MCF 10A (cell line): ENCODE measurements around the gene SLC38A3. TPM values are rescaled to one million over a fixed set of nuclear protein-coding genes. Genes with fewer than 3 reads are reported as not detected.
"Not testable (repeated sequence)": the region's sequence is repeated elsewhere in the genome, so short reads cannot be mapped to it uniquely, and the experiment has no call there.

ENCODE experiments used
- BruUV-seq: library from RNA; stranded (reverse); fragments of 400-500 nt; replicated peaks from 2 replicates; lab custom pipeline; 2021; lab: Mats Ljungman, UMichigan
- CTCF ChIA-PET: fragments of 300-600 bp; sonication (Branson Sonifier 250); formaldehyde crosslinking; extraction: SDS; loops from one replicate; lab custom pipeline; 2021; ENCODE audit warnings: antibody characterized with exemption, inconsistent platforms; lab: Yijun Ruan, JAX
- POLR2A ChIA-PET: fragments of 300-600, 350-650 bp; sonication (Branson Sonifier 250); formaldehyde crosslinking; extraction: SDS; loops from one replicate; lab custom pipeline; 2020; ENCODE audit warnings: antibody characterized with exemption, inconsistent platforms; lab: Yijun Ruan, JAX
- DNase-seq: peaks from one replicate; pipeline ENCODE4 v3.0.0-alpha.2; 2018; ENCODE audit not compliant: unreplicated experiment
- H3K27ac Mint-ChIP-seq: one replicate; pipeline ENCODE4 v1.8.0; 2022; ENCODE audit warnings: mild to moderate bottlenecking, low read depth, mixed read lengths; ENCODE audit not compliant: unreplicated experiment
- H3K27me3 Mint-ChIP-seq: one replicate; pipeline ENCODE4 v1.8.0; 2022; ENCODE audit warnings: mixed read lengths; ENCODE audit not compliant: insufficient read depth, unreplicated experiment
- H3K36me3 Mint-ChIP-seq: one replicate; pipeline ENCODE4 v1.8.0; 2022; ENCODE audit warnings: mild to moderate bottlenecking, moderate library complexity, mixed read lengths; ENCODE audit not compliant: insufficient read depth, unreplicated experiment
- H3K4me1 Mint-ChIP-seq: one replicate; pipeline ENCODE4 v1.8.0; 2022; ENCODE audit warnings: mixed read lengths; ENCODE audit not compliant: insufficient read depth, unreplicated experiment
- H3K4me3 Mint-ChIP-seq: one replicate; pipeline ENCODE4 v1.8.0; 2022; ENCODE audit warnings: mild to moderate bottlenecking, moderate library complexity, mixed read lengths; ENCODE audit not compliant: unreplicated experiment
- H3K9me3 Mint-ChIP-seq: one replicate; pipeline ENCODE4 v1.8.0; 2022; ENCODE audit warnings: mixed read lengths; ENCODE audit not compliant: unreplicated experiment
- CTCF ChIP-seq: fragments of 200-600 bp; IDR thresholded peaks from one replicate; pipeline ENCODE4 v1.8.0; 2022; ENCODE audit warnings: antibody characterized with exemption, mild to moderate bottlenecking; ENCODE audit not compliant: unreplicated experiment
- intact Hi-C: fragments of 100-400 bp; cut with micrococcal nuclease; formaldehyde crosslinking; loops from 2 replicates; pipeline ENCODE4 v1.14.1; 2022
- total RNA-seq: library from RNA; stranded (reverse); gene quantifications from 2 replicates; pipeline ENCODE4 v1.2.3, GENCODE V29; 2022

The SLC38A3 gene
- total RNA-seq, 1 experiment from 2014 or later = not detected

- no TSS peak for BruUV-seq
- intact Hi-C loops = no loop called here
- Mint-ChIP-seq H3K36me3 (no peaks in the 10 kb centered on the region), H3K4me3 (no peak overlapping the region), H3K27ac (no peak overlapping the region), H3K4me1 (no peaks in the 10 kb centered on the region), H3K27me3 (no peaks in the 10 kb centered on the region), H3K9me3 (no peaks in the 10 kb centered on the region)
- ChIA-PET CTCF (interaction anchor here (0.6 to 3.9 kb wide), 3 partner anchors 16 to 94 kb away, joined by 3 to 36 read pairs (median 3); partner anchors contain the start of gene GNAT1), POLR2A (no interaction called here)
- DNase-seq = no peak
- TF ChIP-seq CTCF = no peak
These were observed 3.7 kb downstream of the SLC38A3 start for GRCh38 chr3:50208677-50209344.

GRCh38 chr3:50210176-50210509, 5.1 kb downstream of the SLC38A3 start:
- CTCF ChIA-PET = interaction anchor here (0.9 to 3.9 kb wide), 8 partner anchors 11 to 89 kb away, joined by 3 to 36 read pairs (median 4); partner anchors contain the start of gene GNAT1
- intact Hi-C loops = no loop called here
- Mint-ChIP-seq H3K27me3 (no peaks in the 10 kb centered on the region), H3K4me1 (no peaks in the 10 kb centered on the region), H3K4me3 (no peak overlapping the region), H3K36me3 (no peaks in the 10 kb centered on the region), H3K27ac (no peak overlapping the region), H3K9me3 (no peaks in the 10 kb centered on the region)
- no peak for TF ChIP-seq CTCF
- DNase-seq = no peak
- POLR2A ChIA-PET = interaction anchor here (0.9 kb wide), 1 partner anchor 19 kb away, joined by 3 read pairs; the partner anchor contains the start of gene GNAT1
- no TSS peak for BruUV-seq

GRCh38 chr3:50210510-50211367, 5.7 kb downstream of the SLC38A3 start:
- ChIA-PET POLR2A (interaction anchor here (0.6 to 1.2 kb wide), 3 partner anchors 15 to 65 kb away, joined by 3 read pairs; partner anchors contain the start of gene GNAT1), CTCF (interaction anchor here (0.5 to 3.9 kb wide), 13 partner anchors 10 to 282 kb away, joined by 3 to 36 read pairs (median 4); partner anchors contain the start of gene GNAT1)
- DNase-seq = no peak
- Mint-ChIP-seq H3K36me3 (no peaks in the 10 kb centered on the region), H3K27ac (no peak overlapping the region), H3K4me1 (no peaks in the 10 kb centered on the region), H3K4me3 (no peak overlapping the region), H3K27me3 (no peaks in the 10 kb centered on the region), H3K9me3 (no peaks in the 10 kb centered on the region)
- intact Hi-C loops = no loop called here
- no peak for TF ChIP-seq CTCF
- BruUV-seq = no TSS peak

GRCh38 chr3:50211368-50211717, 6.3 kb downstream of the SLC38A3 start:
- H3K27ac Mint-ChIP-seq, H3K27me3 Mint-ChIP-seq, H3K4me1 Mint-ChIP-seq, H3K9me3 Mint-ChIP-seq, H3K36me3 Mint-ChIP-seq, intact Hi-C loops, BruUV-seq, DNase-seq, H3K4me3 Mint-ChIP-seq: not testable (repeated sequence)
- CTCF ChIA-PET = interaction anchor here (0.5 to 3.9 kb wide), 12 partner anchors 9 to 283 kb away, joined by 3 to 36 read pairs (median 4); partner anchors contain the start of gene GNAT1
- POLR2A ChIA-PET = interaction anchor here (0.6 to 1.2 kb wide), 2 partner anchors 14 to 64 kb away, joined by 3 read pairs; no protein-coding TSS in a partner anchor
